Femur (tissue), 1 donor: ENCODE data around the gene STIP1.

ENCODE experiments used
- DNase-seq: peaks from one replicate; pipeline ENCODE4 v3.0.0-alpha.2; 2017

STIP1 gene

DNA sequence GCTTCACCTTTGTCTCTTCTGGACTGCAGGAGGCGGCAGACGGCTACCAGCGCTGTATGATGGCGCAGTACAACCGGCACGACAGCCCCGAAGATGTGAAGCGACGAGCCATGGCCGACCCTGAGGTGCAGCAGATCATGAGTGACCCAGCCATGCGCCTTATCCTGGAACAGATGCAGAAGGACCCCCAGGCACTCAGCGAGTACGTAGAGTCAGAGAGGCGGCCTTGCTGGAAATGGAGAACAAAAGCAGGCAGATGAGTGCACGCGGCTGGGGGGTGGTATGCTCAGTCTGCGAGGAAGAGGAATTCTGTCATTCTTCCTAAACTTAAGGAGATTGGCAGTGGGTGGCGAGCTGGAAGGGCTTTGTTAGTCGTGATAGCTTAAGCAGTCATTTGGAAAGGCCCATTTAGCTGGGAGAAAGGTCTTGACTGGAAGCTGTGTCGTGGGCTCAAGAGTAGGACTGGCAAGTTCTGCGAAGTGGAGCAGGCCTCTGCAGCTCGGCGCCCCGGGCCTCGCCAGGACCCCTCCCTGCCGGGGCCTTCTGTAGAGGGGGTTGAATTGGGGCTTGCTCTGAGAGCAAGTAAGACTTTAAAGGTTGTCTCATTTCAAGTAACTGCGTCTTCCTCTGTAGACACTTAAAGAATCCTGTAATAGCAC lies 17.6 kb downstream of the STIP1 start:
- DNase-seq = no peak

DNA sequence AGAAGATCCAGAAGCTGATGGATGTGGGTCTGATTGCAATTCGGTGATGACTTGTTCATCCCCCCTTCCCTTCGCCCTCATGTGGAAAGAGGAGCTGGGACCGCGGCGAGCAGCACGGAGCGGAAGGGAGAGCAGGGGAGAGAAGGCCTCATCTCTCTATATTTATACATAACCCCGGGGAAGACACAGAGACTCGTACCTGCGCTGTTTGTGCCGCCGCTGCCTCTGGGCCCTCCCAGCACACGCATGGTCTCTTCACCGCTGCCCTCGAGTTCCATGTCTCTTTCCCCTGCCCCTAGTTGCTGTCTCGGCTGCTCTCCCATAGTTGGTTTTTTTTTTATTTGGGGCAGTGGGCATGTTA lies 18.1 kb downstream of the STIP1 start:
- DNase-seq = no peak

DNA sequence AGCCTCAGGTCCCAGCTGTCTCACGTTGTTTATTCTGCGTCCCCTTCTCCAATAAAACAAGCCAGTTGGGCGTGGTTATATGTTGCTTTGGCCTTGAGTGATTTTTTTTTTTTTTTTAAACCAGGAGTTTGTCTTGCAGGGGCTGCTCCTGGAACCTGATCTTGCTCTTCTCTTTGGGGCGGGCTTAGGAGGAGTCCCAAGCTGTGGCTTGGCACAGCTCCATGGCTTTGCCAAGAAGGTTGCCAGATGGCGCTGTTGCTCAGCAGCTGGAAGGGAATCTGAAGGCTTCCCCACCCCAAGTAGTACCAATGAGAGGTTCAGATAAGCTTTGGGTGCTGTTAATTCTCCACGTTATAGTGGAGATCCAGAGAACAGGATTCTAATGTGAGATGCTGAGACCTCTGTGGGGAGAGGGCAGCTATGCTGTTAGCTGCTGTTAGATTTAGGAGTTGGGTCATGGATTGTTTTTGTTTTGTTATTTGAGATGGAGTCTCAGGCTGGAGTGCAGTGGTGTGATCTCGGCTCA lies 18.6 kb downstream of the STIP1 start:
- peak; percentile 90 for DNase-seq

GRCh38 chr11:64206457-64207255 lies 20.7 kb downstream of the STIP1 start, which contains the start of gene FERMT3:
Gene FERMT3 (plus strand): TSS chr11:64206721. CDS start chr11:64207365, 644 bp downstream.
- DNase-seq = peak; percentile 72

- peak; percentile 79 for DNase-seq
Observed at GRCh38 chr11:64207256-64208085, 21.5 kb downstream of the STIP1 start.

- no peak for DNase-seq
Observed at GRCh38 chr11:64208086-64208795, 22.3 kb downstream of the STIP1 start.

DNA sequence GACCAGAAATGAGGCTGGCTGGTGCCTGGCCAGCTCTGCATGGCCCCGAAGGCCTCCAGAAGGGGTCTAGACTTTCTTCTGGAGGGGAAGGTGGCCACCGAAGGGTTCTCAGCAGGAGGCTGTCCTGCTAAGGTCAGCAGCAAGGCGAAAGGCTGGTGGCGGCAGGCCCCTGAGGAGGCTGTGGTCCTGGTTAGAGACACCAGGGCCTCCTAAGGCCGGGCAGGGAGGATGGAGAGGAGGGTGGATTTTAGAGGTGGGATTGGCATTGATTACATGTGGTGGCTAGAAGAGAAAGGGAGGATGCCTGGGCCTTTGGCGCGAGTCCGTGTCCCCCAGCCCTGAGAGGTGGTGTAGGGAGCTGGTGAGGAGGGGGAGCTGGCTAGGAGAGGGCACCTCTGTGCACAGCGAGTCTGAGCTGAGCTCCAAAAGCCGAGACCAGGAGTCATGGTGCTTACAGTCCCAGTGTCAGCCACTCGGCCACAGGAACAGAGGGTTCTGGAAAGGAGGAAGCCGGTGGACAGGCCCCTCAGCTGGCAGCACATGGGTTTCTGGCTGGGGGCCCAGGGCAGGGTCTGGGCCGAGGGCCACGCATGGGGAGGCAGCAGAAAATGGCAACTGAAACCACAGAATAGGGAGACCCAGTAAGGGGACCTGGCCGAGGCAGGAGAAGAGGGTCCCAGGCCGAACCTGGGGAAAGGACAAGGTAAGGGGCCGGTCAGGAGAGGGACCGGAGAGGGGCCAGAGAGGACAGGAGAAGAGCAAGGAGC lies 23.0 kb downstream of the STIP1 start:
- no peak for DNase-seq

DNA sequence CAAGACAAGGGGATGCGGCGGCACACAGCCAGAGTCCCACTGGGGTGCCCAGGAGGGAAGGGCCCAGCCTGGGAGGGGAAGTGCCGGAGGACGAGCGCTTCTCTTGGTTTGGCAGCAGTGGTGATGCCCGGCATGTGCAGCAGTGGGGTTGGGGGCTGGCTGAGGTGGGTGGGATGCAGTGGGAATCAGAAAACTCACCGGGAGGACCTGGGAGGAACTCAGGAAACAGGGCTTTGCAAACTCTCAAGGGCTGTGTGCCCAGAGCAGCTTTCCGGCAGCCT lies 23.5 kb downstream of the STIP1 start:
- no peak for DNase-seq

DNA sequence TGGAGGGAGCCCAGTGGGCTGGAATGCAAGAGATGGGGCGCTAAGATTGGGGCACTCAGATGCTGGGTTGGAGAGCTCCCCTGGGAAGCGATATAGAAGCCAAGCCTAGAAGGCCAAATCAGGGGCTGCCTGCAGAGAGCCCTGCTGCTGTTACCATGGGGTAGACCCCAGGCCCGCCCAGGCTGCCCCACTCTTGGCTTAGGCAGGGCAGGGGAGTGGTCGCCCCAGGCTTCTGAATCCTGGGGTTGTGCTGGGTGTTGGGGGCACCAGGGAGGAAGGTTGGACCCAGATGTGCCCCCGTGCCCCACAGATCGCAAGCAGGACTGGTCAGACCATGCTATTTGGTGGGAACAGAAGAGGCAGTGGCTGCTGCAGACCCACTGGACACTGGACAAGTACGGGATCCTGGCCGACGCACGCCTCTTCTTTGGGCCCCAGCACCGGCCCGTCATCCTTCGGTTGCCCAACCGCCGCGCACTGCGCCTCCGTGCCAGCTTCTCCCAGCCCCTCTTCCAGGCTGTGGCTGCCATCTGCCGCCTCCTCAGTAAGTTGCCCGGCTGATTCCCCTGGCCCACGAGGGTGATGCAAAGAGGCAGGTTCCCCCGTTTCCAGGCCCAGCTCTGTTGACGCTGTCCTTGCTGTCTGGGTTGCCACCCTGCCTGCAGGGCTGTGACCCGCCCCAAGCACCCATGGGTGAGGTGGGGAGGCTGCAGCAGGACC lies 24.5 kb downstream of the STIP1 start:
- no peak for DNase-seq

DNA sequence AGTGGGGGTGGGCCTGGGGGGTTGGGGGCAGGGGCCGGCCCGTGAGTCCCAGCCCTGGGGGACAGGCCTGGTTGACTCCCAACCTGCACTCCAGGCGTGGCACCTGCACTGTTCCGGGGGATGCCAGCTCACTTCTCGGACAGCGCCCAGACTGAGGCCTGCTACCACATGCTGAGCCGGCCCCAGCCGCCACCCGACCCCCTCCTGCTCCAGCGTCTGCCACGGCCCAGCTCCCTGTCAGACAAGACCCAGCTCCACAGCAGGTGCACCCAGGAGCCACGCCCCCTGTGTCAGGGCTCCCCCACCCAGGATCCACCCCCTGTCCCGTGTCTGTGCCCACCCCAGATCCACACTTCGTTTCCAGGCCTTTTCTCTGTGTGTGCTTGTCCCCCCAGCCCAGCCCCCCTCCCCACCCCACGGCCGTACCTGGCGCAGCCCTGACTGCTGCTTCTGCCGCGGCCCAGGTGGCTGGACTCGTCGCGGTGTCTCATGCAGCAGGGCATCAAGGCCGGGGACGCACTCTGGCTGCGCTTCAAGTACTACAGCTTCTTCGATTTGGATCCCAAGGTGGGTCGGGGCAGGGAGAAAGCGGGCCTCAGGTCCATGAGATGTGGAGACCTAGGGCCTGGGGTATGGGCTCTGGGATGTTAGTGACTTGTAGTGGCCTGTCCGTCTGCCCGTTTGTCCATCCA lies 25.4 kb downstream of the STIP1 start:
- DNase-seq = no peak

GRCh38 chr11:64216879-64217278 lies 30.9 kb downstream of the STIP1 start:
- DNase-seq = no peak

DNA sequence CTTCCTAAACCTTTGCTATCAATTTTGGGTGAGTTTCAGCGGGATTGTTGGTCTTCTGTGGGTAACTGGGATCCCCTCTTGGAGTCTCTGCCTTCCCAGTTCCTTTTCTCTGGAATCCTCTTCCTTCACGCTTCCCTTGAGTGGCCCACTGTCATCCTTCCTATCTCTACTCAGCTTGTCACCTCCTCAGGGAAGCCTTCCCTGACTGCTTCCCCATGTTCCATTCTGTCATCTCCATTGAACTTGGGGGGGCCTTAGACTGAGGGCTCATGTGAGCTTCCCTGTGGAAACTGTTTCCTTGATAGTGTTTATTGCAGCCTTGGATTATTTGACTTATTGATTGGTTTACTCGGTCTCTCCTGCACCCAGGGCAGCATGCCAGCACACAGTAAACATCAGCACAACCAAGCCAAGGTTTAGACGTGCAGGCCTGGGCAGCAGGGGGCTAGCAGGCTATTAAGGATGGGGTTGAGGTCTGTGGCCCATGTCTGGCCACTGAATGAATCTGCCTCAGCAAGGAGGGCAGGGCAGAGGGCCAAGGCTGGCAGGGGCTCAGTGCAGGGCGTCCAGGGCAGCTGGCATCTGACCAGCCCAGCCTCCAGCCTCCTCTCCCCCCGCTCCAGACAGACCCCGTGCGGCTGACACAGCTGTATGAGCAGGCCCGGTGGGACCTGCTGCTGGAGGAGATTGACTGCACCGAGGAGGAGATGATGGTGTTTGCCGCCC lies 32.8 kb downstream of the STIP1 start:
- DNase-seq = no peak

- peak; percentile 29 for DNase-seq
Observed at GRCh38 chr11:64219354-64219684, 33.3 kb downstream of the STIP1 start.

GRCh38 chr11:64219755-64220154 lies 33.8 kb downstream of the STIP1 start:
- no peak for DNase-seq

GRCh38 chr11:64220271-64220670 lies 34.3 kb downstream of the STIP1 start:
- DNase-seq = no peak

DNA sequence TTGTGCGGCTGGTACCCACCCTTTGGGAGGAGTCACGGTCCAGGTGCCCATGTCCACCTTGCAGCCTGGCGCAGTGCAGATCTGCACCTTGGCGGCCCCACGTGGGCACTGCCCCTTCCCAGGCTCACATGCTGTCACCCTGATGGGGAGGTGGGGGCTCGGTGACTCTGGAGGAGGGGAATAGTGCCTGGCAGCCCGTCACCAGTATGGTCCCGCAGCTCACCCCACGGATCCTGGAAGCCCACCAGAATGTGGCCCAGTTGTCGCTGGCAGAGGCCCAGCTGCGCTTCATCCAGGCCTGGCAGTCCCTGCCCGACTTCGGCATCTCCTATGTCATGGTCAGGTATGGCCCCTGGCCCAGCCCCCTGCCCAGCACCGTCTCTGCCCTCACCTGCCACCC lies 34.8 kb downstream of the STIP1 start:
- DNase-seq = peak; percentile 37

DNA sequence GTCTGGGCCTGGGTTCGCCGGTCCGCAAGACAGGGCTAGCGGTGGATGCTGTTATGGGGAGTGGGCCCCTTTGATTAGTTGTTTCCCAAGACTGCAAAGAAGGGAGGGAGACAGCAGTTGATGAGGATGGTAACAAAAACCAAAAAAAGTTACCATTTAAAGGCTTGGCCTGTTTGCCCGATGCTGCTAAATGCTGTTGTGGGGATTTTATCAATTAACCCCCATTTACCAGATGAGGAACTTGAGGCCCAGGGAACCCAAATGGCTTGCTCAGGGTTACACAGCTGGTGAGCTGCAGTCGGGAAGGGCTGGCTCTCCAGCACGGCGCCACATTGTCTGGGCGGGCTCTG lies 36.7 kb downstream of the STIP1 start:
- DNase-seq = no peak

GRCh38 chr11:64223001-64223651 lies 37.2 kb downstream of the STIP1 start:
- peak; percentile 46 for DNase-seq

DNA sequence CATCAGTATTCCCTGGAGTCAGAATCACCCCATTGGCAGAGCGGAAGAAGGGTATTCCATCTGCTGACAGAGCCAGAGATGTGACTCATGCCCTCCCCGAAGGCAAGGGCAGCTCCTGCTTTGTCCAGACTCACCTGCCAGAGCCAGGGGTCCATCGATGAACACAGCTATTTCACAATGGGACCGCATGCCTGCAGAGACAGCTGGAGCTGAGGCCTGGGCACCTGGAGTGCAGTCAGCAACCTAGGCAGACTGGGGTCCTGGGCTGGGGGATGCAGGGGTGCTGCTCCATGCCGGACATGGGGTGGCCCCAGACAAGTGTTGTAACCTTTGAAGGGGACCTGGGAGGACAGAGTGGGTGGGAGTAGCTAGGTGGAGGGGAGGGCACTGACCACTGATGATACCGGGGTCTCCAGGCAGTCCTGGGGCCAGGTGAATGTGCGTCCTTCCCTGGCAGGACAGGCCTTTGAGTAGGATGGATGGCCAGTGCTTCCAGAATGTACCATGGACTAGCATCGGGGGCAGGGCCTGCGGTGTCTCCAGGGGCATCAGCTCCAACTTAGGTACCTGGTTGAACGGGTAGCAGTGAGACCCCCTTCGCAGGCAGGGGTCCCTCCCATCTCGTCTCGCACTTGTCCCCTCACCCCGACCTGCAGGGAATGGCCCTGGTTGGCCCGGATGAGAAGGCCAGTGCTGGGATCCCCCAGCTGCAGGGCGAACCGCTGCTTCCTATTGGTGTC lies 38.4 kb downstream of the STIP1 start:
- no peak for DNase-seq
